Neutrophil (primary cell): ENCODE data around the gene EPHA4.

ENCODE experiments used
- H3K27ac ChIP-seq: fragments of 200-600 bp; sonication (generic); 2 replicates; pipeline ENCODE4 v1.5.1; 2016; ENCODE audit warnings: mild to moderate bottlenecking, moderate library complexity
- H3K27me3 ChIP-seq: fragments of 200-600 bp; sonication (generic); 2 replicates; pipeline ENCODE4 v1.6.0; 2016; ENCODE audit warnings: mild to moderate bottlenecking
- H3K36me3 ChIP-seq: fragments of 200-600 bp; sonication (generic); 2 replicates; pipeline ENCODE4 v1.5.1; 2017
- H3K4me1 ChIP-seq, 2 experiments: fragments of 200-600 bp in 1 of 2; sonication (generic) in 1 of 2; 1 replicate in 1 of 2; 2 replicates in 1 of 2; pipeline versions ENCODE4 v1.5.1 to v1.6.1; 2013 to 2016; ENCODE audit warnings: low read depth in 1 of 2, low read length in 1 of 2, mild to moderate bottlenecking in 1 of 2, moderate library complexity in 1 of 2; ENCODE audit not compliant: control insufficient read depth in 1 of 2, insufficient read depth in 1 of 2
- H3K4me3 ChIP-seq, 2 experiments: fragments of 200-600 bp in 1 of 2; sonication (generic) in 1 of 2; 1 replicate in 1 of 2; 2 replicates in 1 of 2; pipeline ENCODE4 v1.5.1; 2013 to 2016; ENCODE audit warnings: low read depth in 1 of 2, low read length in 1 of 2, mild to moderate bottlenecking in 1 of 2, moderate library complexity in 1 of 2
- H3K9me3 ChIP-seq: fragments of 200-600 bp; sonication (generic); 2 replicates; pipeline ENCODE4 v1.5.1; 2016
- CTCF ChIP-seq: fragments of 200-600 bp; sonication (generic); IDR thresholded peaks from 2 replicates; pipeline ENCODE4 v1.5.1; 2016; ENCODE audit warnings: antibody characterized with exemption

EPHA4 gene

GRCh38 chr2:221480821-221481220 is 91.3 kb downstream of the EPHA4 start:
- no peak for TF ChIP-seq CTCF
- Histone ChIP-seq H3K9me3 (no peaks in the 10 kb centered on the region), H3K27me3 (no peaks in the 10 kb centered on the region), H3K4me1 (no peaks in the 10 kb centered on the region), H3K4me3 (no peak overlapping the region), H3K27ac (no peak overlapping the region), H3K36me3 (no peaks in the 10 kb centered on the region)

- no peak overlapping the region for H3K27ac ChIP-seq
- TF ChIP-seq CTCF: no peak
- H3K4me3 ChIP-seq: no peak overlapping the region
- H3K36me3 ChIP-seq: no peaks in the 10 kb centered on the region
- H3K27me3 ChIP-seq: no peaks in the 10 kb centered on the region
- no peaks in the 10 kb centered on the region for H3K4me1 ChIP-seq
- no peaks in the 10 kb centered on the region for H3K9me3 ChIP-seq
Observed at GRCh38 chr2:221480163-221480562, 91.9 kb downstream of the EPHA4 start.

GRCh38 chr2:221478485-221478863 is 93.6 kb downstream of the EPHA4 start:
- Histone ChIP-seq H3K27me3 (no peaks in the 10 kb centered on the region), H3K4me3 (no peak overlapping the region), H3K9me3 (no peaks in the 10 kb centered on the region), H3K4me1 (no peaks in the 10 kb centered on the region), H3K36me3 (no peaks in the 10 kb centered on the region), H3K27ac (no peak overlapping the region)
- no peak for TF ChIP-seq CTCF

- Histone ChIP-seq H3K27me3 (no peaks in the 10 kb centered on the region), H3K27ac (no peak overlapping the region), H3K9me3 (no peaks in the 10 kb centered on the region), H3K36me3 (no peaks in the 10 kb centered on the region), H3K4me3 (no peak overlapping the region), H3K4me1 (no peaks in the 10 kb centered on the region)
- TF ChIP-seq CTCF: no peak
Observed at GRCh38 chr2:221477714-221478484, 94.2 kb downstream of the EPHA4 start.

GRCh38 chr2:221476195-221476594 is 95.9 kb downstream of the EPHA4 start:
- Histone ChIP-seq H3K9me3 (no peaks in the 10 kb centered on the region), H3K4me3 (no peak overlapping the region), H3K36me3 (no peaks in the 10 kb centered on the region), H3K27me3 (no peaks in the 10 kb centered on the region), H3K27ac (no peak overlapping the region), H3K4me1 (no peaks in the 10 kb centered on the region)
- no peak for TF ChIP-seq CTCF
